H1 (cell line): ENCODE data around the gene GSE1. TPM values are rescaled to one million over a fixed set of nuclear protein-coding genes. Genes with fewer than 3 reads are reported as not detected.
A peak's percentile ranks its signal among the peaks of the same experiment; 100 is the strongest.

ENCODE experiments used
- CTCF ChIA-PET: fragments of 300-600 bp; sonication (Branson Sonifier 250); formaldehyde crosslinking; loops from one replicate; lab custom pipeline; 2021; ENCODE audit not compliant: partially characterized antibody; lab: Charles Lee
- POLR2A ChIA-PET: fragments of 300-600 bp; sonication (Branson Sonifier 250); formaldehyde crosslinking; loops from one replicate; lab custom pipeline; 2021; ENCODE audit warnings: inconsistent platforms; ENCODE audit not compliant: partially characterized antibody; lab: Charles Lee
- DNase-seq, 2 experiments: peaks; one replicate each; pipeline versions ENCODE4 v3.0.0 to v3.0.0-alpha.2; 2010 to 2022; ENCODE audit warnings: low spot score in 2 of 2, low read depth in 1 of 2, mixed read lengths in 1 of 2
- FAIRE-seq: peaks from 2 replicates; lab custom pipeline; 2011; peaks lifted over from hg19 to GRCh38; lab: Jason Lieb, UNC
- H2AFZ ChIP-seq: 2 replicates; pipeline ENCODE4 v1.8.1; 2012; ENCODE audit warnings: low read length, inconsistent platforms
- H2AK5ac ChIP-seq: 2 replicates; pipeline ENCODE4 v1.6.1; 2013; ENCODE audit warnings: low read depth, low read length
- H2BK120ac ChIP-seq: replicated peaks from 2 replicates; pipeline ENCODE3; 2013; ENCODE audit warnings: low read depth, low read length, inconsistent platforms
- H2BK12ac ChIP-seq: 2 replicates; pipeline ENCODE4 v1.6.1; 2013; ENCODE audit warnings: low read depth, low read length
- H2BK15ac ChIP-seq: 2 replicates; pipeline ENCODE4 v1.6.1; 2013; ENCODE audit warnings: low read length
- H2BK20ac ChIP-seq: 2 replicates; pipeline ENCODE4 v1.6.1; 2013; ENCODE audit warnings: low read length
- H2BK5ac ChIP-seq: 2 replicates; pipeline ENCODE4 v1.6.1; 2013; ENCODE audit warnings: low read depth, low read length
- H3K14ac ChIP-seq: 2 replicates; pipeline ENCODE4 v1.6.1; 2013; ENCODE audit warnings: inconsistent platforms; ENCODE audit not compliant: insufficient read length
- H3K18ac ChIP-seq: 2 replicates; pipeline ENCODE4 v1.6.1; 2013; ENCODE audit warnings: low read length; ENCODE audit errors: extremely low read depth
- H3K23ac ChIP-seq: 2 replicates; pipeline ENCODE4 v1.6.1; 2013; ENCODE audit warnings: inconsistent platforms; ENCODE audit not compliant: insufficient read length
- H3K23me2 ChIP-seq: 2 replicates; pipeline ENCODE4 v1.6.1; 2013; ENCODE audit warnings: low read depth, low read length
- H3K27ac ChIP-seq: 2 replicates; pipeline ENCODE4 v1.6.1; 2011; ENCODE audit warnings: low read depth, low read length, inconsistent platforms
- H3K27me3 ChIP-seq, 4 experiments: replicated peaks in 1 of 4; 1 replicate in 1 of 4; 2 replicates in 3 of 4; pipeline versions ENCODE4 v1.6.1 to v1.8.1; 2011 to 2013; ENCODE audit warnings: low read length in 3 of 4, mild to moderate bottlenecking in 3 of 4, inconsistent platforms in 2 of 4, mixed read lengths in 2 of 4, moderate library complexity in 1 of 4; ENCODE audit not compliant: control insufficient read depth in 3 of 4, insufficient read depth in 3 of 4; ENCODE audit errors: extremely low read depth in 1 of 4
- H3K36me3 ChIP-seq, 4 experiments: 2 replicates each; pipeline versions ENCODE4 v1.6.1 to v1.8.1; 2011 to 2013; ENCODE audit warnings: mild to moderate bottlenecking in 4 of 4, low read length in 3 of 4, moderate library complexity in 2 of 4, control low read depth in 1 of 4, inconsistent platforms in 1 of 4; ENCODE audit not compliant: insufficient read depth in 4 of 4, control insufficient read depth in 2 of 4
- H3K4ac ChIP-seq: replicated peaks from 2 replicates; pipeline ENCODE3; 2013; ENCODE audit warnings: low read length, low read depth, mixed read lengths, inconsistent platforms; ENCODE audit not compliant: insufficient read length
- H3K4me1 ChIP-seq, 4 experiments: replicated peaks in 1 of 4; 1 replicate in 1 of 4; 2 replicates in 3 of 4; pipeline versions ENCODE4 v1.6.1 to v1.8.1; 2011 to 2013; ENCODE audit warnings: low read length in 3 of 4, inconsistent platforms in 2 of 4, mixed read lengths in 1 of 4; ENCODE audit not compliant: insufficient read depth in 4 of 4, control insufficient read depth in 3 of 4
- H3K4me2 ChIP-seq, 2 experiments: 2 replicates each; pipeline versions ENCODE4 v1.6.1 to v1.8.1; 2011 to 2013; ENCODE audit warnings: low read depth in 2 of 2, low read length in 2 of 2, control low read depth in 1 of 2, inconsistent platforms in 1 of 2, mild to moderate bottlenecking in 1 of 2; ENCODE audit not compliant: insufficient read depth in 1 of 2
- H3K4me3 ChIP-seq, 4 experiments: fragments of 200-600, 300-600 bp in 1 of 4; sonication (generic), shearing (Covaris generic), sonication (Bioruptor Twin) in 1 of 4; 2 replicates each; pipeline versions ENCODE4 v1.5.1 to v1.8.1; 2011 to 2016; ENCODE audit warnings: low read length in 4 of 4, low read depth in 3 of 4, control low read depth in 2 of 4, inconsistent platforms in 2 of 4, mild to moderate bottlenecking in 2 of 4, mixed read lengths in 1 of 4, moderate library complexity in 1 of 4; ENCODE audit not compliant: insufficient read depth in 2 of 4; ENCODE audit errors: extremely low read depth in 1 of 4
- H3K56ac ChIP-seq: replicated peaks from 2 replicates; pipeline ENCODE3; 2013; ENCODE audit warnings: low read depth, mild to moderate bottlenecking, mixed read lengths, low read length, inconsistent platforms; ENCODE audit not compliant: insufficient read length
- H3K79me1 ChIP-seq: 2 replicates; pipeline ENCODE4 v1.6.1; 2013; ENCODE audit warnings: low read depth, low read length, control low read depth
- H3K79me2 ChIP-seq, 2 experiments: 2 replicates each; pipeline versions ENCODE4 v1.6.1 to v1.8.1; 2012 to 2013; ENCODE audit warnings: low read length in 2 of 2, mild to moderate bottlenecking in 2 of 2, inconsistent platforms in 1 of 2; ENCODE audit not compliant: insufficient read depth in 2 of 2, control insufficient read depth in 1 of 2
- H3K9ac ChIP-seq, 4 experiments: replicated peaks in 1 of 4; 1 replicate in 1 of 4; 2 replicates in 3 of 4; pipeline versions ENCODE4 v1.6.1 to v1.8.1; 2011 to 2013; ENCODE audit warnings: low read depth in 3 of 4, low read length in 3 of 4, control low read depth in 2 of 4, mild to moderate bottlenecking in 2 of 4, moderate library complexity in 2 of 4, inconsistent platforms in 1 of 4; ENCODE audit errors: extremely low read depth in 1 of 4
- H3K9me3 ChIP-seq, 2 experiments: 2 replicates each; pipeline versions ENCODE4 v1.6.1 to v1.8.1; 2012 to 2013; ENCODE audit warnings: mild to moderate bottlenecking in 2 of 2, moderate library complexity in 2 of 2, control low read depth in 1 of 2, inconsistent platforms in 1 of 2, low read depth in 1 of 2, low read length in 1 of 2, mixed read lengths in 1 of 2; ENCODE audit not compliant: insufficient read depth in 2 of 2
- H4K20me1 ChIP-seq, 2 experiments: replicated peaks in 1 of 2; 2 replicates each; pipeline versions ENCODE3 to v1.8.1; 2011 to 2013; ENCODE audit warnings: inconsistent platforms in 2 of 2, low read length in 2 of 2, mild to moderate bottlenecking in 1 of 2; ENCODE audit not compliant: insufficient read depth in 2 of 2, control insufficient read depth in 1 of 2
- H4K5ac ChIP-seq: 2 replicates; pipeline ENCODE4 v1.6.1; 2013; ENCODE audit warnings: low read length, low read depth, mixed read lengths, inconsistent platforms; ENCODE audit not compliant: insufficient read length
- H4K8ac ChIP-seq: 2 replicates; pipeline ENCODE4 v1.8.0; 2013; ENCODE audit warnings: mild to moderate bottlenecking, moderate library complexity, low read length, inconsistent platforms; ENCODE audit not compliant: insufficient read depth; ENCODE audit errors: extremely low read depth
- H4K91ac ChIP-seq: replicated peaks from 2 replicates; pipeline ENCODE3; 2013; ENCODE audit warnings: low read length, mixed read lengths, inconsistent platforms; ENCODE audit not compliant: insufficient read length
- CTCF ChIP-seq, 3 experiments: IDR thresholded peaks; 1 replicate in 2 of 3; 2 replicates in 1 of 3; pipeline versions ENCODE4 v1.5.1 to v1.6.1; 2011; ENCODE audit warnings: low read length in 3 of 3, mild to moderate bottlenecking in 3 of 3, inconsistent platforms in 2 of 3, low read depth in 1 of 3, moderate library complexity in 1 of 3; ENCODE audit not compliant: insufficient read depth in 1 of 3; ENCODE audit errors: control extremely low read depth in 1 of 3
- WGBS, 2 experiments: shearing (Covaris generic) in 1 of 2; methylation state at CpG; one replicate each; pipeline versions ENCODE4 v1.1.6 to v1.1.7; 2013 to 2015; ENCODE audit warnings: low lambda C conversion rate in 2 of 2, mixed read lengths in 2 of 2, inconsistent platforms in 1 of 2, low coverage in 1 of 2, missing lambda C conversion rate in 1 of 2; ENCODE audit not compliant: insufficient replicate concordance in 2 of 2, insufficient coverage in 1 of 2, insufficient read length in 1 of 2; ENCODE audit errors: extremely low coverage in 1 of 2, missing lambda C conversion rate in 1 of 2; 5-methylcytosine and 5-hydroxymethylcytosine counted together
- polyA plus RNA-seq, 7 experiments: library from polyadenylated mRNA; depleted of rRNA in 3 of 7; stranded (reverse) in 5 of 7; unstranded in 2 of 7; fragments of >200 nt in 5 of 7; fragments of 200-250 nt in 2 of 7; gene quantifications; 1 replicate in 5 of 7; 2 replicates in 1 of 7; 4 replicates in 1 of 7; pipeline versions ENCODE4 v1.2.1 to v1.2.3, GENCODE V29; 2011 to 2013; ENCODE audit warnings: missing spikeins in 2 of 7, mixed read lengths in 2 of 7
- total RNA-seq: library from RNA; stranded (reverse); fragmentation: NEBNext Ultra II Directional; extraction: Animal tissue kit (Norgen Biotek cat#: 25700); gene quantifications from 2 replicates; pipeline ENCODE4 v1.2.1, GENCODE V29; 2021

The GSE1 gene
- total and polyA plus RNA-seq, 2 of the 8 experiments (the other 6 are each of a cell fraction or from before 2014, with no cell fraction given) = 26.0 to 65.6 TPM

GRCh38 chr16:85563515-85564276 is 49.4 kb upstream of the GSE1 start:
- FAIRE-seq (no peak), DNase-seq (peak in 1 of 2 experiments; percentile 49)
- Histone ChIP-seq H2AK5ac (peak overlapping the region; percentile 92; the same call in 1 of the 2 replicates), H2AFZ (no peak overlapping the region), H3K27me3 (no peaks in the 10 kb centered on the region), H2BK20ac (peak overlapping the region; percentile 61; the same call in 1 of the 2 replicates), H3K23ac (no peak overlapping the region), H3K79me2 (peaks cover 10 to 79% of the 10 kb centered on the region in 2 experiments; a peak in 3 of 4 replicates), H4K20me1 (peaks cover 6 to 21% of the 10 kb centered on the region in 2 experiments), H3K14ac (no peak overlapping the region), H3K18ac (0 out of 2 replicates have a peak overlapping the region, but pooled peaks have one; percentile 38), H2BK15ac (peak overlapping the region; percentile 81; the same call in 1 of the 2 replicates), H3K4me2 (no peak overlapping the region), H4K8ac (peak overlapping the region; percentile 59; the same call in 1 of the 2 replicates), H4K5ac (no peak overlapping the region), H2BK120ac (no peak overlapping the region), H3K4me1 (peaks cover 13 to 48% (median 24%) of the 10 kb centered on the region in 4 experiments), H3K56ac (no peak overlapping the region), H2BK5ac (peak overlapping the region; percentile 39; the same call in 1 of the 2 replicates), H3K4ac (no peak overlapping the region), H3K4me3 (no peak overlapping the region), H3K36me3 (no peaks in the 10 kb centered on the region), H3K23me2 (no peaks in the 10 kb centered on the region; the same call in 1 of the 2 replicates), H3K79me1 (peaks cover 18% of the 10 kb centered on the region), H2BK12ac (peak overlapping the region; percentile 93), H3K27ac (no peak overlapping the region), H4K91ac (peak overlapping the region; percentile 68), H3K9ac (no peak overlapping the region), H3K9me3 (no peaks in the 10 kb centered on the region)
- ChIA-PET CTCF (interaction anchor here (0.6 to 9.4 kb wide), 47 partner anchors 11 to 220 kb away, joined by 3 to 173 read pairs (median 4); partner anchors contain the start of gene GSE1), POLR2A (interaction anchor here (0.8 to 5.9 kb wide), 6 partner anchors 10 to 40 kb away, joined by 3 to 27 read pairs (median 7); no protein-coding TSS in a partner anchor)
- 87% methylated on average over 18 of the region's 19 CpGs; no CpG with 5 or more reads in 1 of the 2 experiments for WGBS, 2 experiments
- TF ChIP-seq CTCF (IDR thresholded peaks at IDR 0.05; ENCODE audit: control extremely low read depth in 1 of 3, insufficient read depth in 1 of 3, low read depth in 1 of 3, low read length in 3 of 3) = peak in 1 of 3 experiments; percentile 20; a peak in 2 of 4 replicates
